Stimulated activated CD4-positive, alpha-beta T cell treated with anti-CD3 and anti-CD28 coated beads, Interleukin-1b, Interleukin-23, amount 100 ng/mL, for 48 hours (primary cell): ENCODE data around the gene NCKIPSD.
A peak's percentile ranks its signal among the peaks of the same experiment; 100 is the strongest.

Source experiments
- DNase-seq: peaks from one replicate; pipeline ENCODE4 v3.0.0-alpha.2; 2020

NCKIPSD gene

GRCh38 chr3:48642605-48643004 is 43.1 kb downstream of the NCKIPSD start:
- no peak for DNase-seq

- DNase-seq = no peak
These were observed 44.3 kb downstream of the NCKIPSD start for GRCh38 chr3:48641396-48641795.

DNA sequence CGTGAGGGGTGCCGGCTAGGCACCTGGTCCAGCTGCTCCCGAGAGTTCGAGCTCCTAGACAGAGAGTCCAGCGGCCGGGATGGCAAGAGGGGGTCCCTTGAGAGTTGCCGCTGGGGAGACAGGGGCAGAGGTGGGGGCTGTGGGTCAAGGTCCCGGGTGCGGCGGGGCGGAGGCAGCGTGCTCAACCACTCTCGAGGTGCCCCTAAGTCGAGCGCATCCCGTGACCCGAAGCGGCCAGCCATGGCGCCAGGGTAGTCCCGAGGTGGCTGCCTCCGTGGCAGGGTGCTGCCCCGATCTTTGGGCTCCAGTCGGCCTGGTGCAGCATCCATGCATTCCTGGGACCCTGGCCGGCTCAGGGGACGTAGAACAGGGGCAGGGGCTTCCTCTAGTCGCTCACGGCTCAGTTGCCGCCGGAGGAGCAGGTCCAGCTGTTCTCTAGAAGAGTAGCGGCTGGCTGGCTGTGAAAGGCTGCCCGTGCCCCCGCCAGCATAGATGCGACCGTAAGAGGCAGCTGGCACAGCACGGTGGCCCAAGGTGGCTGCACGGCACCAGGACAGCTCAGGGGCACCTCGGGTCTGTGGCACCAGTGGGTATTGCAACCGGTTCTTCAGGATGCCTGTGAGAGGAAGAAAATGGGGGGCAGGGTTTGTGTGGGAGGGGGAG is 45.6 kb downstream of the NCKIPSD start:
- no peak for DNase-seq

DNA sequence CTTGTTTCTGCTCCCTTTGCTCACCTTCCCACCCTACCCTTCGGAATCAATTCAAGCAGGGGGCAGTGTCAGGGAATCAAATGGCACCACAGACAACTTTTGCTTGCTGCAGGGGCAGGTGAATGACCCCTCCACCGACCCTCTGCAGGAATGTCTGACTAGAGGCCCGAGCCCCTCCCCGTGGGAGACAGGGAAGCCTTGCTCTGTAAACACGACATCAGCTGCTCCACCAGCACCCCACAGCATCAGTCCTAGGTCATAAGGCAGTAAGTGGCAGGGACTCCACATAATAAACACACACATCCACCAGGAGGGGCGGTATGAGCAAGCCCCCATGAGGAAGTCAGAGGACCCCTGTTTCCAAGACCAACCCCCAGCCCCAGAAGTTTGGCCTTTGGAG is 48.4 kb downstream of the NCKIPSD start:
- no peak for DNase-seq

GRCh38 chr3:48636149-48636655 is 49.5 kb downstream of the NCKIPSD start:
- DNase-seq = no peak

DNA sequence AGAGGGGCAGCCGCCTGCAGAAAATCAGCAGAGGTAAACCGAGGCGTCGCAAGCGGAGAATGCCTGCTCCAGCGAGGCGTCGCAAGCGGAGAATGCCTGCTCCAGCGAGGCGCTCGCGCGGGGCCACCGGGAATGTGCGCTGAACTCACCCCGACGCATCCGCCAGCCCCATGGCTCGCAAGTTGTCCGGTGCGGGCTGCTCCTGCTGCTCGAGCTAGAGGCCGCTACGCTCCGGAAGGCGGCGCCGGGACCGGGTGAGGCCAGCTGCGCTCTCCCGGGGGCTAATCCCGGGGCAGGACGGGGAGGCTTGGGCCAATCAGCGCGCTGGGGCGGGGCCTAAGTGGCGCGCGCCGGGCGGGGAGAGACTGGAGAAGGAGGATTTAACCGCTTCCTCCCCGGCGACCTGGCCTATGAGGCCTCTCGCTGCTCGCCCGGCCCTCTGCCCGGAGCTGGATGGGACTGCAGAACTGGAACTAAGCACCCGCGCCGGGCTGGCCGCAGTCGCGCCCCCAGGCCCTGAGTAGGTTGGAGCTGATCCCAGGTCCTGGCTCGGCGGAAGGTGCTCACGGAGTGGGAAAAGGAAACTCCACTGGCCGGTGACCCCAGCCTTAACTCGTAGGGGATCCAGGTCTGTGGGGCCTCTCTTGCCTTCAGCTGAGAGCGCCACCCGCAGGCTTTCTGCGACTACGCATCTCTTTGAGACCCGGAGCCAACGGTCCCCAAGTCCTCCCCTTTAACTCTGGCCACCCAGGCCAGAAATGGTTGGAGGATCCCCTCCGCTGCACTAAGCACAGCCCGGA is 50.3 kb downstream of the NCKIPSD start, which contains the start of gene SLC26A6:
Gene SLC26A6 (minus strand): TSS at position 240 of the 800 bp plus-strand sequence. CDS start 68 bp downstream, at position 172.
- DNase-seq = peak; percentile 94

DNA sequence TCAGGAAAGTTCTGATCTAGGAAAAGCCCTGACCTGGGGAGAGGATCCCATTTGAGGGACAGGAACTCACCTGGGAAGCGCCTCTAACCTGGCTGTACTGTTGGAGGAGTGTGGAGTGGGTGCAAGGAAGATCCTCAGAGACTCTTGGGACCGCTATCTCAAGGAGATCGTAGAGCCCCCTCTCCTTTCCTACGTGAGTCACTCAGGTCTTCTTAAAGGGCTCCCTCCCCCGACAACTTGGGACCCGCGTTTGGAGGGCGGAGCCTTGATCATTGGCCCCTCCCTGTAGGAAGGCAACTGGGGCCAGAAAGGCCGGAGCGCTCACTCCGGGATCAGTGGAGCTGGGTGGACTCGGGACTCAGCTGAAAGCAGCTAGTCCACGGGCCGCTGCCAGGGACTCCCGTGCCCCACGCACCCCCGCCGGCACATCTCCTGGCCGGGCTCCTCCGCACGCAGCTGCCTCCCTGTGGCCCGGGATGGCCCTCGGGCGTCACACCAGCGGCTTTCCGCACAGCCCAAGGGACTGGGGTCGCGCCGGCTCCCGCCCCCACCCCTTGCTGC is 51.0 kb downstream of the NCKIPSD start:
- DNase-seq = peak; percentile 49

DNA sequence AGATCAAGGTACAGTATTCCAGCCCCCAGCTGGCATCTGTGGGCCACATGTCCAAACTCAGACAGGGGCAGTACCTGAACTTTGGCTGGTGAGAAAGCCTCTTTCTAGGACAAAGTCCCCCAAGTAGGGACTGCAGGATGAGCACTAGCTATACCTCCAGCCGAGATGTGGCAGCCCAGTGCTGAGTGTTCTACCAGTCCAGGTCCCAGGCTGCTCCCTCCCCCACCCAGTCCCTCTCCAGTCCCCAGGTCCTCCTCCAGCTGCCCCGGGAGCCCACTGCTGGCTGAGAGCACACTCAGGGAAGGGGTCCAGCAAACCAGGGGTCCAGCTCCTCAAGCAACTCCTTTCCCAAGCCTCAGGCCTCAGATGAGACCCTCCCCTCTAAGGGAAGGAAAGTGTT is 52.0 kb downstream of the NCKIPSD start:
- DNase-seq = no peak

GRCh38 chr3:48633256-48633655 is 52.5 kb downstream of the NCKIPSD start:
- DNase-seq = no peak

GRCh38 chr3:48631516-48632448 is 53.9 kb downstream of the NCKIPSD start:
- no peak for DNase-seq

DNA sequence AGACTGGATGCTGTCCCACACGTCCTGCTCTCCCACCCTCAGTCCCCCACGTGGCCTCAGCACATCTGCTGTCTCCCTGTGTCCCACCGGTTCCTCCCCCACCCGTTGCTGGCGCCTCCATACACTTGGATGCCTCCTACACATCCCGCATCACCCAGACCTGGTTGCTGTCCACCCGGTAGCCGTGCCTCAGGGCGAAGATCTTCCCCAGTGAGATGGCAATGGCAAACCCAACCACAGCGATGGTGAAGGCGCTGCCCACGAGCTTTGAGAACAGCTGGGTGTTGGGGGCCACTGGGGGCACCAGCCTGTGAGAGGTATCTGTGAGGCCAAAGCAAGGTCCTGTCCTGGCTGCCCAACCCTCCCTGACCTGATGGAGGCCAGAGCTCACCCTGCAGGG is 54.9 kb downstream of the NCKIPSD start:
- DNase-seq = no peak

GRCh38 chr3:48630407-48630806 is 55.3 kb downstream of the NCKIPSD start:
- DNase-seq = no peak

GRCh38 chr3:48629894-48630293 is 55.8 kb downstream of the NCKIPSD start:
- no peak for DNase-seq

GRCh38 chr3:48628277-48629017 is 57.3 kb downstream of the NCKIPSD start:
- no peak for DNase-seq

- DNase-seq = no peak
These were observed 60.1 kb downstream of the NCKIPSD start for GRCh38 chr3:48625600-48625999.

DNA sequence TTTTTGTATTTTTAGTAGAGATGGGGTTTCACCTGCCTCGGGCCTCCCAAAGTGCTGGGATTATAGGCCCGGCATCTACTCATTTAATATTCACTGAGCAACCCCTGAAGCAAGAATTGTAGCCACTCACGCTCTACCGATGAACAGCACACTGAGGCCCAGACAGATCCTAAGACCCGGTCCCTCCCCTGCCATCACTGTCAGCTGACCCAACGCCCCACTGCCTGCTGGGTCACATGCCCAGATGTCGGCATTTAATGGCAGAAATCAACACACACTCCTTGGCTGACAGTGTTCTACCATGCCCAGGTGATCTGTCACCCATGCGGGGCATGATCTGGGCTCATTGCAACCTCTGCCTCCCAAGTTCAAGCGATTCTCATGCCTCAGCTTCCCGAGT is 60.9 kb downstream of the NCKIPSD start:
- DNase-seq = no peak

GRCh38 chr3:48623851-48624547 is 61.7 kb downstream of the NCKIPSD start:
- no peak for DNase-seq
